Fibroblast of upper back skin (primary cell): ENCODE data around the gene AFF3.

Source experiments
- DNase-seq: peaks from one replicate; pipeline ENCODE4 v3.0.0-alpha.2; 2013

AFF3 gene

GRCh38 chr2:99618579-99619097, 523.8 kb downstream of the AFF3 start:
- no peak for DNase-seq

GRCh38 chr2:99617811-99618210, 524.6 kb downstream of the AFF3 start:
- no peak for DNase-seq

DNA sequence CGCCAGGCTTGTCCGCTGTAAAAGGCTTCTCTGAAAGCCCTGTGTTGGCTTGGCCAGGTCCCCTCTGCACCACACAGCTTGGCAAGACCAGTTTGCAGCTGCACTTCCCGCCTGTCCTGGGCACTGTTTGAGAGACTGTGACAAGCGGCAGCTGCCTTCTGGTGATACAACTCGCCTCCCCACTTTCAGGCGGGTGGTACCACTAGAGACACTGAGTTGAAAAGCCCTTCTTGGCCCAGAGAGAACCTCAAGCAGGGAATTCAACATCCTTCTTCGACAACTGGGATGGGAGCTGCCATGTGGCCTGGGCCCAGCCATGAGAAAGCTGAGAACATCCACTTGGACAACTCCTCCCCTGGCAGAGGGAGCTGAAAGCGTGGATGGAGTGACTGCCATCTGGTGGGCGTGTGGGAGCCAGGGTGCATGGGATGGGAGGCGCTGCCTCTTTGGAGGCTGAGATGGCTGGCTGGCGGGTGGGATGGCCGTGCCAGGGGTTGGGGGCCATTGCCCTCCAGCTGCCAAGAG, 527.1 kb downstream of the AFF3 start:
- DNase-seq, result no peak

GRCh38 chr2:99613980-99614379, 528.4 kb downstream of the AFF3 start:
- peak; percentile 20 for DNase-seq

DNA sequence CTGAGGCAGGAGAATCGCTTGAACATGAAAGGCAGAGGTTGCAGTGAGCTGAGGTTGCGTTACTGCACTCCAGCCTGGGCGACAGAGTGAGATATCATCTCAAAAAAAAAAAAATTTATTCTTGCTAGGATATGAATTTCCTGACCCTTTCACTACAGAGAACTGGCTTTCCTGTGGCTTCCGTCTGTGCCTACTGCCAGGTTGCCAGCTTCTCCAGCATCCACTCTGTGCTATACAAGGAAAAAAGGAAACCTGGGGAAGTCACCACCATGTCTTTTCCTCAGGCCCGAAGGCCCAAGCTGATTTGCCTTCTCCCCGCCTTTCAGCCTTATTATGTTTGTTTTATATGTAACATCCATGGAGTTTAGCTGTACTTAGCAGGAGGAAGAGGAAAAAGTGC, 530.6 kb downstream of the AFF3 start:
- DNase-seq, result no peak

DNA sequence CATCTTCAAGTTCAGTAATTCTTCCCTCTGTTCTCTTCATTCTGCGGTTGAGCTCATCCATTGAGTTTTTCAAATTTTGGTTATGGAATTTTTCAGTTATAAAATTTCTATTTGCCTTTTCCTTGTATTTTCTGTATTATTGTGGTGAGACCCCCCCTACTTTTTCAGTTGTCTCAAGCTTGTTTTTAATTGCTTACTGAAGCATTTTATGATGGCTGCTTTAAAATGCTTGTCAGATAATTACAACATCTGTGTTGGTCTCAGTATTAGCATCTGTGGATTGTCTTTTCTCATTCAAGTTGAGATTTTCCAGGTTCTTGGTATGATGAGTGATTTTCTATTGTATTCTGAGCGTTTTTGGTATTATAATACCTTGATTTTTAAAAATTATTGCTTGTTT, 531.4 kb downstream of the AFF3 start:
- DNase-seq, result no peak

GRCh38 chr2:99609851-99610381, 532.5 kb downstream of the AFF3 start:
- no peak for DNase-seq

DNA sequence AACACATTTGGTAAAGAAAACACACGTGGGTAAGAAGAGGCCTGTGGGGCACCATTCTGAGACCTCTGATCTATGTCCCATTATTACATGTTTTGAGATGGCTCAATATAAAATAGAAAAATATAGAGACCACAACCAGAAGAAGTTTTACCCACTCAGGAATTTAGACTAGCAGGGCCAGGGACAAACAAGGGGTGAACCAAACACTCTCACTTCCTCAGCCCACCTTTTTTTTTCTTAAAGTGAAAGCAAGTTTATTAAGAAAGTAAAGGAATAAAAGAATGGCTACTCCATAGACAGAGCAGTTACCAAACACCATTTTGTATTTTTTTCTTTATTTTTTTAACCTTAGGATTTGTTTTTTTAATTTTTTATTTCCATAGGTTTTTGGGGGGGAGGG, 533.5 kb downstream of the AFF3 start:
- no peak for DNase-seq

- peak; percentile 14 for DNase-seq
Observed at GRCh38 chr2:99607861-99608491, 534.4 kb downstream of the AFF3 start.

GRCh38 chr2:99607454-99607853, 534.9 kb downstream of the AFF3 start:
- DNase-seq, result no peak

- peak; percentile 62 for DNase-seq
Observed at GRCh38 chr2:99605036-99605435, 537.4 kb downstream of the AFF3 start.

DNA sequence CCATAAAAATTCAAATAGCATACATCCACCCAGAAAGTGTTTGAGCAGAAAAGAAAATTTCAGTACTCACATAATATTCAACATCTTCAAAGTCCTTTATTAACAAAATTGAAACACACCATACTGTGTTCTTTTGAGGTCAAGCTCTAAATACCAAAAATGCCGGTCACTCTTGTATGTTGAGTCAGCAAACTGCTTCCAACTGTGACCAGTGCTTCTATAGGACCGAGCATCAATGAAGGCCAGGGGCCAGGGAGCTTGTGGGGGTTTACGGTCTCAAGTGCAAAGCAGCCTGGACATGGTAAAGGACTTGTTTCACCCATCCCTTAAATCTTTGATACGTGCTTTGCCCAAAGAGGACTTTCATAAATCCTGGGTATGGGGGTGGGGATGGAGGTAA, 539.9 kb downstream of the AFF3 start:
- peak; percentile 90 for DNase-seq

- DNase-seq, result peak; percentile 22
Observed at GRCh38 chr2:99600981-99601651, 541.3 kb downstream of the AFF3 start.

DNA sequence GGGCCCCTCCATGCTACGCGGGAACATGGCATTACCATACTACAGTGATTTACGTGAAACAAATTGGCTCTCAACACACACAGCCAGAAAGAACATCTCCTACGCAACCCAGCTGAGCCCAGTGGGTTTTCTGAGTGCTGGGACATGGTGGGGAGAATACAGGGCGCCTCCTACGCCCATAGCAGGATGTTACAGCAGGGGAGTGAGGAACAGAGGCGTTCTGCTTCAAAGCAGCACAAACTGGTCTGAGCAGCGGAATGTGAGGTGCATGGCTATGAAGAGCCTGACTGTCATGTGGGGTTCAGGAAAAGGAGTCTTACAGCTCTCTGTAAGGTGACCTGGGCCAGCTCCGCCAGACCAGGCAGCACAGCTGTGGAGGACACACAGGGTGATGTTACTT, 543.9 kb downstream of the AFF3 start:
- no peak for DNase-seq

- DNase-seq, result peak; percentile 49
Observed at GRCh38 chr2:99597616-99598015, 544.8 kb downstream of the AFF3 start.

GRCh38 chr2:99595373-99595772, 547.0 kb downstream of the AFF3 start:
- DNase-seq, result no peak

DNA sequence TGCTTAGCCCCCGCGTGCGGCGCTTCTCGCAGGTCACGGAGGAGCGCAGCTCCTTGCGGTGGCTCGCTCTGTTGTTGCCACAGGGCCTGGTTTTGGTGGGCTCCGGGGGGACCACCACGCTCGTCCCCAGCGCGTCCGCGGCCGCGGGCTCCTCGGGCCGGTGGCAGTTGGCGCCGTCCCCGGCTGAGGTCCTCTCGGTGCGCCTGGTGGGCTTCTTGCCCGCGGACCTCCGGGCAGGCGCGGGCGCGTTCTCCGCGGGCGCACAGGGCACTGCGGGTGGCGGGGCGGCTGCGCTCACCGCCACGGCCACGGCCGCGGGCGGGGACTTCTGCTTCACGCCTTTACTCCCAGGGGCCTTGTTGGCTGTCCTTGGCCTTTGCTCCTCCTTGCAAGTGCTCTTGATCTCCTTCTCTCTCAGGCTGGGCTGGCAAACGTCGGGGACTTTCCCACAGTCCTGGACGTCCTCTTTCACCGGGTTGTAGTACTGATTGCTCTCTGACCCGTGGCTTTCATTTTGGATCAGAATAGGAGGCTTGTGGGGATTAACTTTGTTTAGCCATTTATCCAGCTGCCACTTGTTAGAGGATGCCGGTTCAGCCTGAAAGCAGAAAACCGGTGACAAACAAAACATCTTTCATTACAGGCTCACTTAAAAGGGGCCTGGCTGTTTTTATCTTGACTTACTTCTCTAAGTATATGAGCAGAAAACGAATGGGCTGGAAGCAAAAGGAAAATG, 548.5 kb downstream of the AFF3 start:
- no peak for DNase-seq

- no peak for DNase-seq
Observed at GRCh38 chr2:99576775-99577174, 565.6 kb downstream of the AFF3 start.

DNA sequence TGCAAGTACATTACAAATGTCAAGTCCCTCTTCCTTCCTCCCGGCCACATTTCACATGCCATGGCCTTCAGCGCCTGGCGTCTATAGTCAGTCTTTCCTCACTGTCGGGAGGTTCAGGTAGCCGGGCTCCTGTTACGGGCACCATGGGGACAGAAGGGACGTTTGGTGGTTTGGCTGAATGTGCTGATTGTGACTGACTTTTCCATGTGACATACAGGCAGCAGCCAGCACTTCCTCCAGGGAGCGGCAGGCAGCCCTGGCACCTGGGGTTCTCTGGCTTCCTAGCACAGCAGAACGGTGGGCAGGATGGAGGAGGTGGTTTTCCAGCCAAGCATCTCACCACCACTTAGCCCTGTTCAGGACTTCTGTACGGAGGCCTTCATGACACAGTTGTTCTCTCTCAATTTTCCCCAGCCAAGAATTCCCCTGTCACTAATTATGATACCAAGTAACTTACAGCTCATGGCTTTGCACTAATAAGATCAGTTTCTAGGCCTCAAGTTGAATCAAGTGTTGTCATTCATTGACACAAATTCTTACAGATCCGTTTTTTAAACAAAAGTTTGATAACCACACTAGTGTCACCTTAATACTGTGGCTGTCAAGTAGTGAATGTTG, 568.6 kb downstream of the AFF3 start:
- no peak for DNase-seq

GRCh38 chr2:99572373-99573164, 569.8 kb downstream of the AFF3 start:
- DNase-seq, result no peak

- peak; percentile 7 for DNase-seq
Observed at GRCh38 chr2:99571954-99572353, 570.4 kb downstream of the AFF3 start.

- no peak for DNase-seq
Observed at GRCh38 chr2:99571533-99571932, 570.9 kb downstream of the AFF3 start.
